H9 (cell line): ENCODE data around the gene MICALL2. TPM values are rescaled to one million over a fixed set of nuclear protein-coding genes. Genes with fewer than 3 reads are reported as not detected.

Source experiments
- DNase-seq: peaks from one replicate; pipeline ENCODE4 v3.0.0-alpha.2; 2017
- H2AFZ ChIP-seq: one replicate; pipeline ENCODE4 v1.6.1; 2013; ENCODE audit warnings: mild to moderate bottlenecking, low read length, control low read depth, moderate library complexity
- H2AK5ac ChIP-seq: 2 replicates; pipeline ENCODE4 v1.6.1; 2013; ENCODE audit warnings: low read length, control low read depth, mixed read lengths; ENCODE audit not compliant: insufficient read length
- H2BK120ac ChIP-seq: one replicate; pipeline ENCODE4 v1.6.1; 2013; ENCODE audit warnings: low read depth, mild to moderate bottlenecking, low read length, control low read depth, inconsistent platforms; ENCODE audit not compliant: poor library complexity, severe bottlenecking
- H2BK12ac ChIP-seq: 2 replicates; pipeline ENCODE4 v1.6.1; 2013; ENCODE audit warnings: low read length, control low read depth, mixed read lengths, low read depth; ENCODE audit not compliant: insufficient read length
- H2BK15ac ChIP-seq: 2 replicates; pipeline ENCODE4 v1.6.1; 2013; ENCODE audit warnings: low read depth, low read length, control low read depth
- H2BK20ac ChIP-seq: one replicate; pipeline ENCODE4 v1.6.1; 2013; ENCODE audit warnings: low read depth, mild to moderate bottlenecking, low read length, control low read depth, inconsistent platforms; ENCODE audit not compliant: poor library complexity, severe bottlenecking
- H2BK5ac ChIP-seq: 2 replicates; pipeline ENCODE4 v1.6.1; 2013; ENCODE audit warnings: low read length, control low read depth, mixed read lengths; ENCODE audit not compliant: insufficient read length
- H3K14ac ChIP-seq: 2 replicates; pipeline ENCODE4 v1.6.1; 2013; ENCODE audit warnings: low read length, control low read depth; ENCODE audit not compliant: insufficient read depth
- H3K18ac ChIP-seq: 2 replicates; pipeline ENCODE4 v1.6.1; 2013; ENCODE audit warnings: low read depth, mild to moderate bottlenecking, mixed read lengths, low read length, control low read depth; ENCODE audit not compliant: insufficient read length
- H3K23ac ChIP-seq: 2 replicates; pipeline ENCODE4 v1.6.1; 2013; ENCODE audit warnings: low read length, control low read depth, mixed read lengths, low read depth; ENCODE audit not compliant: insufficient read length
- H3K23me2 ChIP-seq: 2 replicates; pipeline ENCODE4 v1.6.1; 2013; ENCODE audit warnings: low read depth, mild to moderate bottlenecking, mixed read lengths, low read length, control low read depth; ENCODE audit not compliant: insufficient read length, poor library complexity, severe bottlenecking
- H3K27ac ChIP-seq: 2 replicates; pipeline ENCODE4 v1.5.1; 2013; ENCODE audit warnings: low read length, control low read depth, mixed read lengths, low read depth; ENCODE audit not compliant: insufficient read length
- H3K27me3 ChIP-seq: 2 replicates; pipeline ENCODE4 v1.6.1; 2013; ENCODE audit warnings: low read length, control low read depth, inconsistent platforms; ENCODE audit not compliant: insufficient read depth
- H3K4ac ChIP-seq: 2 replicates; pipeline ENCODE4 v1.6.1; 2013; ENCODE audit warnings: low read depth, mild to moderate bottlenecking, control low read depth, inconsistent platforms, low read length, moderate library complexity
- H3K4me1 ChIP-seq: 2 replicates; pipeline ENCODE4 v1.6.1; 2013; ENCODE audit warnings: low read length, control low read depth, inconsistent platforms; ENCODE audit not compliant: insufficient read depth
- H3K4me2 ChIP-seq: 2 replicates; pipeline ENCODE4 v1.6.1; 2013; ENCODE audit warnings: low read length, control low read depth, mixed read lengths; ENCODE audit not compliant: insufficient read length, insufficient read depth
- H3K56ac ChIP-seq: 2 replicates; pipeline ENCODE4 v1.6.1; 2013; ENCODE audit warnings: low read depth, mild to moderate bottlenecking, mixed read lengths, low read length, control low read depth; ENCODE audit not compliant: insufficient read length
- H3K79me1 ChIP-seq: 2 replicates; pipeline ENCODE4 v1.6.1; 2013; ENCODE audit warnings: low read depth, mild to moderate bottlenecking, moderate library complexity, low read length, control low read depth, inconsistent platforms; ENCODE audit not compliant: insufficient read depth, poor library complexity, severe bottlenecking
- H3K79me2 ChIP-seq: 2 replicates; pipeline ENCODE4 v1.6.1; 2013; ENCODE audit warnings: low read length, control low read depth, inconsistent platforms; ENCODE audit not compliant: insufficient read depth
- H3K9ac ChIP-seq: 2 replicates; pipeline ENCODE4 v1.6.1; 2013; ENCODE audit warnings: low read length, control low read depth, mixed read lengths; ENCODE audit not compliant: insufficient read length; ENCODE audit errors: extremely low read depth
- H3K9me3 ChIP-seq: one replicate; pipeline ENCODE4 v1.6.1; 2013; ENCODE audit warnings: low read depth, low read length, inconsistent platforms; ENCODE audit not compliant: control insufficient read depth
- H3T11ph ChIP-seq: one replicate; pipeline ENCODE4 v1.6.1; 2013; ENCODE audit warnings: mild to moderate bottlenecking, low read length, control low read depth, inconsistent platforms
- H4K20me1 ChIP-seq: one replicate; pipeline ENCODE4 v1.6.1; 2013; ENCODE audit not compliant: control insufficient read depth, insufficient read length, insufficient read depth
- H4K5ac ChIP-seq: 2 replicates; pipeline ENCODE4 v1.6.1; 2013; ENCODE audit warnings: low read depth, mild to moderate bottlenecking, mixed read lengths, low read length, control low read depth; ENCODE audit not compliant: insufficient read length
- H4K8ac ChIP-seq: replicated peaks from 2 replicates; pipeline ENCODE4 v1.6.1; 2013; ENCODE audit warnings: low read length, control low read depth, mixed read lengths, low read depth; ENCODE audit not compliant: insufficient read length
- H4K91ac ChIP-seq: 2 replicates; pipeline ENCODE4 v1.6.1; 2013; ENCODE audit warnings: low read depth, mild to moderate bottlenecking, moderate library complexity, mixed read lengths, low read length, control low read depth; ENCODE audit not compliant: insufficient read length
- H3K27ac Mint-ChIP-seq, 3 experiments: 2 replicates in 2 of 3; 3 replicates in 1 of 3; pipeline ENCODE4 v1.8.0; 2020 to 2021; ENCODE audit warnings: mixed read lengths in 3 of 3, mild to moderate bottlenecking in 1 of 3, moderate library complexity in 1 of 3
- H3K27me3 Mint-ChIP-seq: 2 replicates; pipeline ENCODE4 v1.8.0; 2021; ENCODE audit warnings: low read depth, mild to moderate bottlenecking, moderate library complexity, mixed read lengths
- H3K36me3 Mint-ChIP-seq, 3 experiments: 2 replicates in 2 of 3; 3 replicates in 1 of 3; pipeline ENCODE4 v1.8.0; 2020 to 2021; ENCODE audit warnings: low read depth in 3 of 3, mixed read lengths in 3 of 3; ENCODE audit not compliant: insufficient read depth in 1 of 3
- H3K4me1 Mint-ChIP-seq, 2 experiments: 2 replicates each; pipeline ENCODE4 v1.8.0; 2020; ENCODE audit warnings: mixed read lengths in 2 of 2
- H3K4me3 Mint-ChIP-seq, 2 experiments: 2 replicates in 1 of 2; 3 replicates in 1 of 2; pipeline ENCODE4 v1.8.0; 2020 to 2021; ENCODE audit warnings: mild to moderate bottlenecking in 2 of 2, mixed read lengths in 2 of 2, moderate library complexity in 1 of 2
- H3K9me3 Mint-ChIP-seq, 2 experiments: 2 replicates in 1 of 2; 3 replicates in 1 of 2; pipeline ENCODE4 v1.8.0; 2020; ENCODE audit warnings: mild to moderate bottlenecking in 2 of 2, mixed read lengths in 2 of 2, moderate library complexity in 1 of 2
- WGBS: extraction: QIAGEN DNeasy Blood & Tissue Kit; methylation state at CpG from one replicate; pipeline ENCODE4 v1.1.7; 2013; ENCODE audit warnings: missing lambda C conversion rate, low lambda C conversion rate, mixed read lengths; ENCODE audit not compliant: insufficient read length; ENCODE audit errors: extremely low coverage; 5-methylcytosine and 5-hydroxymethylcytosine counted together
- total RNA-seq: library from RNA; stranded (reverse); gene quantifications from 2 replicates; pipeline ENCODE4 v1.2.1, GENCODE V29; 2021
- TF ChIP-seq, protein P1 (sequence below): fragments of 200-600 bp; sonication (generic); conservative IDR thresholded peaks from 3 replicates; pipeline ENCODE4 v1.8.0; 2021; ENCODE audit warnings: antibody characterized with exemption, mild to moderate bottlenecking

MICALL2 gene
- total RNA-seq, 1 experiment from 2014 or later = 7.1 TPM

DNA sequence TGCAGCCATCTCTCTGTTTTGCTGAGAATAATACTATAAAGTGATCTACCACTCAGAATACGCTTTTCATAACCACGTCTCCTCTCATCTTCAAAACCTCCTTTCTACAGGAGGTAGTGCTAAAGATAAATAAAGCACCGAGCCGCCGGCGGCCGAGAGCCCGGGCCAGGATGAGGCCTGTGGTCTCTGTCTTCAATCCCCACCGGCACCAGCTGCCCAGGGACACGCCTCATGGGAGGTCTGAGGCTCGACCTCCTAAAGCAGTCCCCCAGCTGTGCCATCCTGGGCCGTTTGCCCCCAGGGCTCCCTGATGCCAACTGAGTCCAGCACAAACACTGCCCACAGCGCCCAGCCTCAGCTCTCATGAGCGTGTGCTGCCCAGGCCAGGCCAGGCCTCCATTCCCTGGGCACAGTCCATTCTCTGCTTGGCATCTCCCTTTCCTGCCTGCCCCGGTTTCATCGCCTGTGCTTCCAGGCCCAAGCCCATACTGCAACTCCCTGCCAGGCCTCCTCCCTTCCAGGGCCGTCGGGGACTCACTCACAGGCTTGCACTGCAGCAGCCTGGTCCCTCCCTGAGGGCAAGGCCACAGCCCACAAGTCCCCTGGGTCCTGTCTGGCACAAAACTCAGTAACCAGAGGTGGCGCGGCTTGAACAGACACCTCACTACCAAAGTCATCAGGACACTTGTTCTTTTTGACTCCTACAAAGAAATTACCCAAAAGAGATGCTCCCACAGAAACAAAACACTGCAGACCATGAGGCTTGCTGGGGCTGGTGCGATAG, 42.4 kb upstream of the MICALL2 start:
- peak overlapping the region; percentile 89 to 97 for H3K4me3 Mint-ChIP-seq
- Histone ChIP-seq H3K4me2 (no peak overlapping the region), H4K8ac (no peak overlapping the region), H4K91ac (no peak overlapping the region), H3K23ac (no peak overlapping the region), H4K20me1 (no peaks in the 10 kb centered on the region), H3K9me3 (no peaks in the 10 kb centered on the region), H3K23me2 (peaks cover 10% of the 10 kb centered on the region), H3K4me1 (no peaks in the 10 kb centered on the region), H3K27ac (no peak overlapping the region), H3K56ac (no peak overlapping the region), H4K5ac (no peak overlapping the region), H3K18ac (no peak overlapping the region), H2AFZ (no peak overlapping the region), H2BK5ac (no peak overlapping the region), H3T11ph (no peak overlapping the region), H3K14ac (no peak overlapping the region), H3K27me3 (no peaks in the 10 kb centered on the region), H3K79me2 (peaks cover 14% of the 10 kb centered on the region; the same call in 1 of the 2 replicates), H2BK12ac (no peak overlapping the region), H2BK20ac (no peak overlapping the region), H2BK15ac (no peak overlapping the region), H2BK120ac (no peak overlapping the region), H3K79me1 (no peaks in the 10 kb centered on the region), H3K9ac (no peak overlapping the region), H3K4ac (no peak overlapping the region), H2AK5ac (no peak overlapping the region)
- no peaks in the 10 kb centered on the region for H3K27me3 Mint-ChIP-seq
- H3K9me3 Mint-ChIP-seq = no peaks in the 10 kb centered on the region
- TF ChIP-seq, protein P1, sequence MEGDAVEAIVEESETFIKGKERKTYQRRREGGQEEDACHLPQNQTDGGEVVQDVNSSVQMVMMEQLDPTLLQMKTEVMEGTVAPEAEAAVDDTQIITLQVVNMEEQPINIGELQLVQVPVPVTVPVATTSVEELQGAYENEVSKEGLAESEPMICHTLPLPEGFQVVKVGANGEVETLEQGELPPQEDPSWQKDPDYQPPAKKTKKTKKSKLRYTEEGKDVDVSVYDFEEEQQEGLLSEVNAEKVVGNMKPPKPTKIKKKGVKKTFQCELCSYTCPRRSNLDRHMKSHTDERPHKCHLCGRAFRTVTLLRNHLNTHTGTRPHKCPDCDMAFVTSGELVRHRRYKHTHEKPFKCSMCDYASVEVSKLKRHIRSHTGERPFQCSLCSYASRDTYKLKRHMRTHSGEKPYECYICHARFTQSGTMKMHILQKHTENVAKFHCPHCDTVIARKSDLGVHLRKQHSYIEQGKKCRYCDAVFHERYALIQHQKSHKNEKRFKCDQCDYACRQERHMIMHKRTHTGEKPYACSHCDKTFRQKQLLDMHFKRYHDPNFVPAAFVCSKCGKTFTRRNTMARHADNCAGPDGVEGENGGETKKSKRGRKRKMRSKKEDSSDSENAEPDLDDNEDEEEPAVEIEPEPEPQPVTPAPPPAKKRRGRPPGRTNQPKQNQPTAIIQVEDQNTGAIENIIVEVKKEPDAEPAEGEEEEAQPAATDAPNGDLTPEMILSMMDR = no peak
- no peak overlapping the region; a peak in 2 of 7 replicates for H3K27ac Mint-ChIP-seq
- peaks cover 32 to 56% (median 47%) of the 10 kb centered on the region in 3 experiments; a peak in 6 of 7 replicates for H3K36me3 Mint-ChIP-seq
- WGBS = no CpG with 5 or more reads among the region's 21 CpGs
- no peak for DNase-seq
- peaks cover 5 to 17% of the 10 kb centered on the region in 2 experiments for H3K4me1 Mint-ChIP-seq
